GM18517 (cell line): ENCODE measurements around the gene PRKCSH.
"Not testable (repeated sequence)": the region's sequence is repeated elsewhere in the genome, so short reads cannot be mapped to it uniquely, and the experiment has no call there.

Experiments used
- ATAC-seq: cut with Tn5 transposase; IDR thresholded peaks from one replicate; pipeline ENCODE4 v1.9.1; 2021; ENCODE audit warnings: mild to moderate bottlenecking, moderate library complexity; ENCODE audit not compliant: unreplicated experiment

The PRKCSH gene, protein sequence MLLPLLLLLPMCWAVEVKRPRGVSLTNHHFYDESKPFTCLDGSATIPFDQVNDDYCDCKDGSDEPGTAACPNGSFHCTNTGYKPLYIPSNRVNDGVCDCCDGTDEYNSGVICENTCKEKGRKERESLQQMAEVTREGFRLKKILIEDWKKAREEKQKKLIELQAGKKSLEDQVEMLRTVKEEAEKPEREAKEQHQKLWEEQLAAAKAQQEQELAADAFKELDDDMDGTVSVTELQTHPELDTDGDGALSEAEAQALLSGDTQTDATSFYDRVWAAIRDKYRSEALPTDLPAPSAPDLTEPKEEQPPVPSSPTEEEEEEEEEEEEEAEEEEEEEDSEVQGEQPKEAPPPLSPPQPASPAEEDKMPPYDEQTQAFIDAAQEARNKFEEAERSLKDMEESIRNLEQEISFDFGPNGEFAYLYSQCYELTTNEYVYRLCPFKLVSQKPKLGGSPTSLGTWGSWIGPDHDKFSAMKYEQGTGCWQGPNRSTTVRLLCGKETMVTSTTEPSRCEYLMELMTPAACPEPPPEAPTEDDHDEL

DNA sequence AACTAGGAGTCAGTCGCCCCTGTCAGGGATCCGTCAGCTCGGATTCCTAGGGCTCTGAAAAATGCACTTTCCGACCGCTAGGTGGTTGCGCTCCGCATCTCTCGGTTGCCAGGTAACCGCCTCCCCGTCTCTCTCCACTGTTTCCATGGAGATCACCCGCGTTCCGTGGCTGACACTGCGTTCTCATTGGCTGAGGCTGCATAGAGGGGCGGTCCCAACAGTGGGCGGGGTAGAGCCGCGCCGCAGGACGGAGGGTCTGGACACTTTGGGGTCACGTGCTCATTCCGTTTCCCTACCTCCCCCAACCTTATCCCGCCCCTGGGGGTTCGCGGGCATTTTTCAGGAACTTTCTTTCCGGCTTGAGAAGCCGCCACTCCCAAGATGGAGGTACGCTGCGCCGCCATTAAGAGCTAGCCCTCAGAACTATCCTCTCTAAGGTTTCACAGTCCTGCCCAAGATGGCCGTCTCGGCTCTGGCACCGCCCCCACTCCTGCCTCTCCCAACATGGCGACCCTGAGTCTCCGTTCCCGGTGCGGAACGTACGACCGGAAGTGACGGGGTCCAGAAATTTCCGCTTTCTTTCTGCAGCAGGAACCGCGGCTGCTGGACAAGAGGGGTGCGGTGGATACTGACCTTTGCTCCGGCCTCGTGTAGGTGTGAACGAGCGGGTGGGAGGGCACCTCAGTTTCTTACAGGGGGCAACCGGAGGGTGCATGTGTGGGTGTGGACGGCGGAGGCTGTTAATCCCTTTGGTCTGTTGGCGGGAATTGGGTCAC lies at the start of gene PRKCSH, which contains the start of gene ODAD3:
Gene PRKCSH (plus strand): TSS at position 579 of the 776 bp plus-strand sequence. CDS start 483 bp downstream, outside the sequence.
Gene ODAD3 (minus strand): TSS at position 65 of the 776 bp plus-strand sequence. CDS start 105 bp downstream, outside the sequence.
- ATAC-seq, result peak; percentile 91

DNA sequence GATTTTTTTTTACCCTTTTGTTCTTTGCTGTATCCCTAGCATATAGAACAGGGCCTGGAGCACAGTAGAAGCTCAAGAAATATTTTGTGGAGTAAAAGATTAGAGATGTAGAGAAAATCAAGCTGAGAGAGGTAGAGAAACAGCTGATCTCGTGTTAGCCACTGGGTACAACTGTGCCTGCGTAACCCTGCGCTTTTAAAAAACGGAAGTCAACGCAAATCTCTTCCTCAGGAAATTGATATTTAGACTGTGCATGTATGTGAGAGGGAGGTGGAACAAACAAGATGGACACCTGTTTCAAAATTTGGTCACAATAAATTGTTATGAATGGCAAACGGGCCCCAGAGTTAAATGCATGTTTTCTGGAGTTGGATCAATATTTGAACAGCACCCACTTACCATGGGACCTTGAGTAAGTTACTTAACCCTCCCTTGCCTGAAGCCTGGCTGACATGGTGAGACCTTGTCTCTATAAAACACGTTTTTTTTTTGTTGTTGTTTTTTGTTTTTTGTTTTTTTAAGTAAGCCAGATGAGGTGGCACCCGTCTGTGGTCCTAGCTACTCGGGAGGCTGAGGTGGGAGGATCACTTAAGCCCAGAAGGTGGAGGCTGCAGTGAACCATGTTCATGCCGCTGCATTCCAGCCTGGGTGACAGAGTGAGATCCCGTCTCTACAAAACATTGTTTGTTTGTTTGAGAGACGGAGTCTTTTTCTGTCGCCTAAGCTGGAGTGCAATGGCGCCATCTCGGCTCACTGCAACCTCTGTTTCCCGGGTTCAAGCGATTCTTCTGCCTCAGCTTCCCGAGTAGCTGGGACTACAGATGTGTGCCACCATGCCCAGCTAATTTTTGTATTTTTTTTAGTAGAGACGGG lies 48.0 kb upstream of the PRKCSH start:
- ATAC-seq, result no peak

DNA sequence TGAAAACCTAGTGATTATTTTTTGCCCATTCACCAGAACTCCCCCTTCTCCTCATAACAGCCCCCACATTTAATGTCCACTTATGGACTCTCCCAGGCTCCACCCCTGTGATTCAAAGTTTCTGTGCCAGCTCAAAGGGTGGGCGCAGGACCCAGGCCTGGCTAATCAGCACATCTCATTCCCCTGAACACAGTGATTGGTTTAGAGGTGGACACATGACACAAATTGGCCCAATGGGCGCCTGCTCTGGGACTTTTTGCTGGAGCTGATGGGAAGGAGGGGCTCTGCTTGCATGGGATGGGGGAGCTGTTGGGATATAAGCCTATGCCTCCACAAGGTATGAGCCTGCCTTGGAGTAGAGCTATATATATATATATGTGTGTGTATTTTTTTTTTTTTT lies 45.1 kb upstream of the PRKCSH start:
- ATAC-seq, result no peak

DNA sequence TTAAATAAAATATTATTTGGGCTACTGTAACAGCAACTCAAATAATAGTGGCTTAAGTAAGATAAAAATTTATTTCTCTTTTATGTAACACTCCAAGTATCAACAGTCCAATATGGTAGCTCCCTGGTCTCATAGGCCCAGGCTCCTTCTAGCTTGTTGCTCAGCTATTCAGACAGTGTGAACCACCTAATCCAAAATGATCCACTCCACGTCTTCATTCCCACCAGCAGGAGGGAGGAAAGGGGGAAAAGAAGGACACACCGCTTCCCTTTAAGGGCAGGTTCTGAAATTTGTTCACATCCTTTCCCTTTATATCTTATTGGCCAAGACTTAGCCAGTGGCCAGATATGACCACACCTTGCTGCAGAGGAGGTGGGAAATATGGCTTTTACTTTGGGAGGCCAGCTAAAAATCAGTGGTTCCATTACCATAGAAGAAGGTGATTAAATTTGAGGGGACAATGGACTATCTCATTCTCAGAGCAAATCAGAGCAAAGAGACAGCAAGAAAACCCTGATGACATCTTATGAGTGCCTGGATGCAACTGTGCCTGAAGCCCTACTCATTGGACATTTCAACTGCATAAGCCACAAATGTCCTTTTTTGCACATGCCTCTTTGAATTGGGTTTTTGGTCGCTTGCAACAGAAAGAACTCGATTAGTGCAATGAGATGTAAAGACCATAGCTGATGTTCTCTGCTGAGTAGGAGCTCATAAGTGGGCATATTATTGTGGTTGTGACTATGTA lies 44.3 kb upstream of the PRKCSH start:
- no peak for ATAC-seq

DNA sequence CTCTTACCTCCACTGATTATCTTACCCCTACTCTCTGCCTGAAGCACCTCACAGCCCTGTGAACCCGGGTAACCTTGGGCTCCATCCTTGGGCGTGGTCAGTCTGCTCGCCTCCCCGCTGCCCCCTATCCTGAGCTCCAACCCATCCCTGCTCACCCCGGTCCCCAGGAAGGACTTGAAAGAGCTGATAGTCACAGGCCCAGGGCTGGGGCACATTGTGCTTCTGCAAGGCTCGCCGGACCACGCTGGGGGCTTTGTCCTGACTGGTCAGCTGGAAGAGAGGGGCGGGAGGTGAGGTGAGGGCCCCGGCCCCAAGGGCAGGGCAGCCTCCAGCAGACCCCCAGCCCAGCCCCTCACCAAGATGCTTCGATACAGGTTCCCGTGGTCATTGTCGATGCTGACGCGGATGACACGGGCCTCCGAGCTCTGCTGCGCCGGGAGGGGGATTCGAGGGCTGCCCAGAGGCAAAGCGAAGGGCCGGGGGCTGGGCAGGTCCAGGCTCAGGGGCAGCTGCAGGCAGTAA lies 38.3 kb upstream of the PRKCSH start:
- no peak for ATAC-seq

DNA sequence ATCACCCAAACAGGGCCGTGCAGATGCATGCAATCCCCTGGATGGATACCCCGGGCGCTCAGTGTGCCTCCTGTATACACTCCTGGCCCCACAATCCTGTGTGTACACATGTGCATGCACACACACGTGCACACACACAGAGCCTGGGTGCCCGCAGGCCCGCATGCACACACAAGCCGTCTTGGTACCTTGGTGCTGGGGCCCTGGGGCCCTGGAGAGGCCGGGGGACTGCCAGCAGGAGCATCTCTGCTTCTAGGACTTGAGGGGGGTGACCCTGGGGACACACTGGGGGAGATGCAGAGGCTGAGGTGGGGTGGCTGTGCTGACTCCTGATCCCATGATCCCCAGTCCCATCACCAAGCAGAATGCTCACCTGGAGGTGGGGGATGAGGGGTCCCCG lies 35.8 kb upstream of the PRKCSH start:
- no peak for ATAC-seq

DNA sequence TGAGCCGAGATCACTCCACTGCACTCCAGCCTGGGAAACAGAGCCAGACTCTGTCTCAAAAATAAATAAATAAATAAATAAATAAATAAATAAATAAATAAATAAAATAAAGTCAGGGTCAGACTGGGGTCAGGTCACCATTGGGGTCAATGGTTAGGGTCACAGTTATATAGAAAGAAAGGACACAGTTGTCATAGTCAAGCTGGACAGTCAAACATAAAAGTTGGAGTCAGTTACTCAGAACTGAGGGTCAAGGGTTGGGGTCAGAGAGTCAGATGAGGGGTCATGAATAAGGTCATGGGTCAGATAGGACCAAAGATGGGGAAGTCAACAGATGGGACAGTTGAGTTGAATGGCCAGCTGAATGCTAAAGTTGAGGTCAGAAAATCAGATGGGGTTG lies 34.6 kb upstream of the PRKCSH start:
- no peak for ATAC-seq

DNA sequence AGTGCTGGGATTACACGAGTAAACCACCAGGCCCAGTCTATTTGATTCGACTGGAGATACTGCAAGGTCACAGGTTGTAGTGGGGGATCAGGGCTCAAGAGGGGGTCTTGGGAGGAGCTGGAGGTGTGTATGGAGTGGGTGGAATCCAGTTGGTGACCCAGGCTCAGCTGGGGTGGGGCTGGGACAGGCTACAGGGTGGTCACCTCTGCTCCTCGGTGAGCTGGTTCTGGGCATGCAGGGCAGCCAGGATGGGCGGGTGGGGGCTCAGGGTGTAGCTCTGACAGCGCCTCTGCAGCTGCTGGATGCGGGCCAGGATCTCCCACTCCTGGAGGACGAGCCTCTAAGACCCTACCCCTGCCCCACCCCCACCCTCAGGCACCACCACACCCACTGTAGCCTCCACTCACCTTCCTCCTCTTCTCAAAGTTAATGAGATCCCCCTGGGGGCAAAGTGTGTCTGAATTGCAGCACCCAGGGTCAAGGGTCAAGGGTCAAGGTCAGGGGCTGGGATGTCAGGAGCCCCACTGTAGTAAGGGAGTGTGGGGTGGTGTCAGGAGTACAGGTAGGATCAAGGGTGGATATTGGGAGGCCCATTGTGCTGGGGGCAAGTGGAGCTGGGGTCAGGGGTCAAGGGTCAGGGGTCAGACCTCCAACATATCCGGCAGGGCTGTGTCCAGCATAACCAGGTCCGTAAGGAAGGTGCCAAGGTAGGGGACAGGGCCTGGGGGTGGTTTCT lies 33.5 kb upstream of the PRKCSH start:
- no peak for ATAC-seq

DNA sequence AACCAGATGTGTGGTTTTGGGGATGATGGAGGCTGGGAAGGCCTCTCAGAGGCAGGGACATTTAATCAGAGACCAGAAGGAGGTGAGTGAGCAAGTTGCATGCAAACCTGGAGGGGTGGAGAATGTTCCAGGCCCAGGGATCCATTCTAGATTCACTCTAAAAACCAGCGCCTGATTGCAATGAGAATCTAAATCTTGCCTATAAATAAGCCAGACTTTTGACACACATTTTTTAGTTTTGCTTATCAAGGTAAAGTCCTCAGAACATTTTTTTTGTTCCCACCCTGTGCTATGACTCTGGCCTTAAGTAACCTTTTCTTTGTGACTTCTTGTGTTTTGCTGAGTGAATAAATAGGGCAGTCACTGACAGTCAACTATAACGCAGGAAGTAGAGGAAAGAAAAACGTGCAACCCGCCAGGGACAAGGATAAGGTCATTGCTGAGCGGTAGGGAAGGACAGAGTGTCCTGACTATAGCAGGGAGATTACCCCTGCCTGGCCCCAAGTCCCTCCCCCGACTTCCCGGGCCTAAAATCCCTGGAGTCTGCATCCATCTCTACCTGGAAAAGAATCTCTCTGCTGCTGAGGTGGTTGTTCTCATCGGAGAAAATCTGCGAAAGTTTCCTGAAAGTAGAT lies 30.7 kb upstream of the PRKCSH start:
- no peak for ATAC-seq

DNA sequence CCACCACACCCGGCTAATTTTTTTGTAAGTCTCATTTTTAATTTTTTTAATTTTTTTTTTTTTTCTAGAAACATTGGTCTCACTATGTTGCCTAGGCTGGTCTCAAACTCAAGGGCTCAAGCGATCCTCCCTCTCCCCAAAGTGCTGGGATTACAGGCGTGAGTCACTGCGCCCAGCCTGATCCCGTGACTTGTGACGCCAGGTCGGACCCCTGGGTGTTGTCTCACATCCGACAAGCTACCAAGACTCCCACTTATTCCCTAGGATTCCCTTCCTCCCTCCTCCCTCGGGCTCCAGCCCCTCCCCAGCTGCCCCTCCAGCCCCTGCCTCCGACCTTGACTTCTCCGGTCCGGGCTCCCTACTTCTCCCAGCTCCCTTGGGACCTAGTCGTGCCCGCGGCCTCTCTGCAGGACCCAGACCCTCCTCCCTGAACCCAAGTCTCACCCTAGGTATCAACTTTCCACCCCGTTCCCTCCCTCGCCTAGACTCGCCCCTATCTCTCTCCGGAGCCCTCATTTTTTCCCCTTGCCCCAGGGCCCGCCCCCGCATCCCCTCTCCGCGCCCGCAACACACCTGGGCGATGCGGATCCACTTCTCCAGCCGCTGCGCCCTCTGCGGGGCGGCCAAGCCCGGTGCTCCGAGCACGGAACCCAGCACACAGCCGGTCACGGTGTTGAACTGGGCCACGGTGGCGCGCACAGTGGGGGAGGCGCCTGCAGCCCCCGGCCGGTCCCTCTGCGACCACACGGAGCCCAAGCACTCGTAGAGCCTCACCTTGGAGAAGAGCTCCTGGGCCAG lies 29.4 kb upstream of the PRKCSH start:
- ATAC-seq, result no peak

DNA sequence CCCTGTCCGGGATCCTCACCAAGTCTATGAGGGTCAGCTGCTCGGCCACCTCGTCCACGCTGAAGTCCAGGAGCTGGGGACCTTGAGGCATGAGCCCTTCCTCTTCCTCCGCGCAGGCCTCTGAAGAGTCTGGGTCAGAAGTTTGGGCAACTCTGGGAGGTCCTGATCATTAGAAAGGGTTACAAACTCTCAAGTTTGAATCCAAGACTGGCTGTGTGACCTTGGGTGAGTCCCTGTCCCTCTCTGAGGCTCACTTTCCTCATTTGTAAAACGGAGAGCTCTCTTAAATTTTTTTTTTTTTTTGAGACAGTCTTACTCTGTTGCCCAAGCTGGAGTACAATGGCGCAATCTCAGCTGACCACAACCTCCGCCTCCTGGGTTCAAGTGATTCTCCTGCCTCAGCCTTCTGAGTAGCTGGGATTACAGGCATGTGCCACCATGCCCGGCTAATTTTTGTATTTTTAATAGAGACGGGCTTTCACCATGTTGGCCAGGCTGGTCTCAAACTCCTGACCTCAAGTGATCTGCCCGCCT lies 28.7 kb upstream of the PRKCSH start:
- ATAC-seq, result not testable (repeated sequence)

DNA sequence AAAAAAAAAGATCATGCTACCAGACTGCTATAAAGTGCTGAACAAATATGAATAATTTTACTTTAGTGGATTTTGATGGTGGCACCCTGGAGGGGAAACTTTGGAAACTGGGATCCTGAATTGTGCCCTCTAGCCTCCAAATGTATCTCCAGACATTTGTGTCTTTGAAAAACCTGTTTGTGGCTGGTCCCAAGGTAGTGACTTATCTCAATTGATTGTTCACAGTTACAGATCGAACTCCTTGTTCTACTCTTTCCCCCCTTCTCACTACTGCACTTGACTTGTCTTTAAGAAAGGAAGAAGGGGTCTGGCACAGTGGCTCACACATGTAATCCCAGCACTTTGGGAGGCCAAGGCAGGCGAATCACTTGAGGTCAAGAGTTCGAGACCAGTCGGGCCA lies 26.8 kb upstream of the PRKCSH start:
- no peak for ATAC-seq

DNA sequence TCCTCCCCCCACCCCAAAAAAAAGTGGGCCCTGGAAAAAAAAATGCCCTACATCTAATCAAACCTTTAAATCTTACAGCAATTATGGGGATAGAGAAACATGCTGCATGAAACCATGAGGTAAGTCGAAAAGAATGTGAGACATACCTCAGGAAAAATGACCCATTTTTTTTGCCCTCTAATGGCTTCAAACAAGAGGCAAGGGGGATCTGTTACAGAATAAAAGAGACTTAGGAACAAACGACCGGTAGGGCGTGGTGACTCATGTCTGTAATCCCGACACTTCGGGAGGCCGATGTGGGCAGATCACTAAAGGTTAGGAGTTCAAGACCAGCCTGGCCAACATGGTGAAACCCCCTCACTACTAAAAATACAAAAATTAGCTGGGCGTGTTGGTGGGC lies 24.8 kb upstream of the PRKCSH start:
- no peak for ATAC-seq

DNA sequence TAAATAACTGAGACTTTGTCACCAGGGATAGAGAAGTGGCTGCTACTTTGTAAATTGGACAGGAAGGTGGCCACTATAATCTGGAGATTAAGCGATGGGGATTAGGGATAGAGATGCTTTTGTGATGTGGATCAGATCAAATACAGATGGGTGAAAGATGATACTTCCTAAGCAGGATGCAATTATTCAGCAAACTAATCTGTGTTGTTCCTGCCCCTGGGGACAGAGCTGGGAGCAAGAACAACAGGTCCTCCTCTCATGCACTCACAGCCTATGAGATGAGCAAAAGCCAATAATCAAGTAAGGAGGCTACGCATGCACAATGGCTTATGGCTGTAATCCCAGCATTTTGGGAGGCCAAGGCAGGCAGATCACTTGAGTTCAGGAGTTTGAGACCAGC lies 20.9 kb upstream of the PRKCSH start:
- ATAC-seq, result no peak

DNA sequence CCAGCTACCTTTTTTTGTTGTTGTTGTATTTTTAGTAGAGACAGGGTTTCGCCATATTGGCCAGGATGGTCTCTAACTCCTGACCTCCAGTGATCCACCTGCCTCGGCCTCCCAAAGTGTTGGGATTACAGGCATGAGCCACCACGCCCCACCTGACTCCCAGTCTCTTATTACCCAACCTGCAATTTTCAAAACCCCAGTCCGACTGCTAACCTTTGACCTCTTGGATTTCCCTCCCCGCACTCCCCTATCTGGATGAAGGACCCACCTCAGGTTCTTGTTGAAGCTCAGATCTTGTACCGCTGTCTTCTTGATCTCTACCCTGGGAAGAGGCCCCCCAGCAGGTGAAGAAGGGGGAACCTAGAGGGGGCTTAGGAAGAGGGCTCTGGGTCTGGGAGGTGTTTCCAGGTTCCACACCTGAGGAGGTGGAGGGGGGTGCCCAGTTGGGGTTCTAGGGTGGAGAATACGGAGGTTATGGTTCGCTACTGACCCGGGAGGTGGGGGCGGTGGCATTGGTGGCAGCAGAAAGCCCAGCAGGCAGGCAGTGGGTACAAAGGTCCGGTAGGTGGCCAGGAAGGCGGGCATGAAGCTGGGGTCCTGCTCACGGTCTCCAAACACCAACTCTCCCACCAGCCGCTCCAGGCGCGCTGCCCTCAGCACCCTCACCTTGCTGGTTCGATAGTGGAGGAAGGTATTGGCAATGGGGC lies 18.9 kb upstream of the PRKCSH start:
- ATAC-seq, result no peak

DNA sequence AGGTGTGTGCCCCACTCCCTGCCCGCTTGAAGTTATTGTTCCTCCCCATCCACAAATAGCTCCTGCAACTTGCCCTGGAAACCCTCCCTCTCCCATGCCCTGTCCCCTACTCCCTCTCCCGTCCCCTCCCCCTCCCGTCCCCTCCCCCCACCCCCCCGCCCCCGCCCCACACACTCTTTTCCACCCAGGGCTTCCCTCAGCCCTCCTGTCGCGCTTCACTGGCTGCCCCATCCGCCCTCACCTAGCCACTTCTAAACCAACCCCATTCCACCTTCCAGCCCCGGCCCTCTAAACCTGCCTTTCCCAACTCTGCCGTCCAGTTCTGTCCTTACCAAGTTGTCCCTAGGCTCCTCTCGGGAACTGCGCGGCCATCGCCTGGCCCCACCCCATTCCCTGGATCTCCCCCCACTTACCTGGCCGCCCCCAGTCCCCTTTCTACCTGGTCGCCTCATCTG lies 17.3 kb upstream of the PRKCSH start:
- ATAC-seq, result no peak
